NCI-H1694 treated with DMSO at 0.1 percent for 48 hours (cell line): ENCODE measurements around the gene B9D2.

Experiments
- DNase-seq: peaks from one replicate; lab custom pipeline; 2025; lab: John Stamatoyannopoulos, UW

The B9D2 gene

GRCh38 chr19:41308450-41309179 lies 55.3 kb downstream of the B9D2 start:
- DNase-seq, result peak; percentile 86

- no peak for DNase-seq
Observed at GRCh38 chr19:41307954-41308449, 55.9 kb downstream of the B9D2 start.

GRCh38 chr19:41307090-41307875 lies 56.7 kb downstream of the B9D2 start:
- DNase-seq, result no peak

- DNase-seq, result no peak
Observed at GRCh38 chr19:41305927-41306793, 57.8 kb downstream of the B9D2 start.

- DNase-seq, result no peak
Observed at GRCh38 chr19:41304706-41305483, 59.1 kb downstream of the B9D2 start.
